Measurements from ENCODE around the gene DCTN2. TPM values are rescaled to one million over a fixed set of nuclear protein-coding genes. Genes with fewer than 3 reads are reported as not detected.
"Not testable (repeated sequence)": the region's sequence is repeated elsewhere in the genome, so short reads cannot be mapped to it uniquely, and the experiment has no call there.

DCTN2 gene
- total and polyA plus RNA-seq, 11 donors = 62.3 to 228 (median 109) TPM

DNA sequence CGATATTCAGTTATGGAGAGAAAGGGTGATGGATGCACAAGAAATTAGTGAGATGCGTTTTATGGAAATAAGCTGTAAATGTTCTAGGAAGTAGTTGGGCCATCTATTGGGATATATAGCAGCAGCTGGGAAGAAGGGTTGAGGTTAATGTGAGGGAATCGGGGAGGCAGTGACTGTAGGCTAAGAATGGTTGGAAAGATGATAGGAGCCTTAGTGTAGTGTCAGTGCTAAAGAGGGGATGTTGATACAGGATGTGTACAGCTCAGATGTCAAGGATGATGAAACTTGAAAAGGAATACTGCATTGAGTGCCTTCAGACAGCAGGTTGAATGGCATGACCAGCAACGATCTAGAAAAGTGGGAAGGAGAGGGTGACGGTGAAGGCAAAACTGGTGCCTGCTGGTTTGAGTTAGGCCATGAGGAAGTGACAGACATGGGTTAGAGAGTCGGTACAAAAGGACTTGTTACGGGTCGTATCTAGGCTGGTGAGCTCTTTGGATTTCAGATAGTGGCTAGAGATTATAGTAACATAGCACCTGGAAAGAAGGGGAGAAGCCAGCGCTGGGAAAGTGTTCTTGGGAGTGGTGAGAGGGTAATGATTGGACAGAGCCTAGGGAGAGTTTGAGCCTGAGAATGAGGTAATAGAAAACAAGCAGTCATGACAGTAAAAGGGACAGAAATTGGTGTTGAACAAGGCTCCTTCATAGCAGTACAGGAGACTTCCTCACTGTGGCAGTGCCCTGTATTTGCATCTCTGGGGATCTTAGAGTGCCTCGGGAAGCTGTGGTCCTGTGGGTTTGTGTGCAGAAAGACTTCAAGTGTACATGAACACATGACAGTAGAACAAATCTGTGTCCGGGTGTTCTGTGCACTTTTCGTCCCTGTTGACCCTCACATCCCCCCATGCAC is 49.5 kb downstream of the DCTN2 start:
- TF ChIP-seq, protein P1, sequence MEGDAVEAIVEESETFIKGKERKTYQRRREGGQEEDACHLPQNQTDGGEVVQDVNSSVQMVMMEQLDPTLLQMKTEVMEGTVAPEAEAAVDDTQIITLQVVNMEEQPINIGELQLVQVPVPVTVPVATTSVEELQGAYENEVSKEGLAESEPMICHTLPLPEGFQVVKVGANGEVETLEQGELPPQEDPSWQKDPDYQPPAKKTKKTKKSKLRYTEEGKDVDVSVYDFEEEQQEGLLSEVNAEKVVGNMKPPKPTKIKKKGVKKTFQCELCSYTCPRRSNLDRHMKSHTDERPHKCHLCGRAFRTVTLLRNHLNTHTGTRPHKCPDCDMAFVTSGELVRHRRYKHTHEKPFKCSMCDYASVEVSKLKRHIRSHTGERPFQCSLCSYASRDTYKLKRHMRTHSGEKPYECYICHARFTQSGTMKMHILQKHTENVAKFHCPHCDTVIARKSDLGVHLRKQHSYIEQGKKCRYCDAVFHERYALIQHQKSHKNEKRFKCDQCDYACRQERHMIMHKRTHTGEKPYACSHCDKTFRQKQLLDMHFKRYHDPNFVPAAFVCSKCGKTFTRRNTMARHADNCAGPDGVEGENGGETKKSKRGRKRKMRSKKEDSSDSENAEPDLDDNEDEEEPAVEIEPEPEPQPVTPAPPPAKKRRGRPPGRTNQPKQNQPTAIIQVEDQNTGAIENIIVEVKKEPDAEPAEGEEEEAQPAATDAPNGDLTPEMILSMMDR (IDR thresholded peaks at IDR 0.05) = no peak
- no peak for TF ChIP-seq POLR2A (IDR thresholded peaks at IDR 0.05)
- intact Hi-C loops (cut with DNase I) = no loop called here
- H3K27ac ChIP-seq = no peak overlapping the region
- no peaks in the 10 kb centered on the region for H3K9me3 ChIP-seq
- 92 to 94% (median 93%) methylated on average over 12 of the region's 12 CpGs for WGBS, 4 donors
- ATAC-seq (no peak), DNase-seq (no peak)
- peaks cover 0 to 81% (median 72%) of the 10 kb centered on the region in 9 donors for H3K36me3 ChIP-seq
- no peak overlapping the region for H3K4me3 ChIP-seq
- no peaks in the 10 kb centered on the region for H3K4me1 ChIP-seq
- H3K27me3 ChIP-seq = no peaks in the 10 kb centered on the region

DNA sequence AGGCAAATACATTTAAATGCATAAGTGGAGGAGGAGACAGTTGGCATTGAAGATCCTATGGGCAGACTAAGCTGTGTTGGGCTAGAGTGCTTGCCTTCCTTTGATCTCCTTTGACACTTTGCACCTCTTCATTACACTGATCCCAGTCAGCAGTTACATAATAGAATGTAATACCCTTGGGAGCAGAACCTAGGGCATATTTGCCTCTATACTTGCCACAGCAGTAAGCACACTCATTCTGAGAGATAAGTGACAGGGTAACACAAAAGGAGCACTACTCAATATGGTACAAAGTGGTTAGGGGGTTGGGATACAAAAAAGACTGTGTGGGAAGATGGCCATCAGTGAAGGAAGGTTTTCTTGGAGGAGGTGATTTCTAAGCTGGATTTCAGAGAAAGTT is 50.2 kb downstream of the DCTN2 start:
- no peaks in the 10 kb centered on the region for H3K9me3 ChIP-seq
- H3K36me3 ChIP-seq = peaks cover 0 to 80% (median 72%) of the 10 kb centered on the region in 9 donors
- H3K4me1 ChIP-seq = no peaks in the 10 kb centered on the region
- no peak overlapping the region for H3K4me3 ChIP-seq
- TF ChIP-seq, protein P1 (IDR thresholded peaks at IDR 0.05) = no peak
- no peak for TF ChIP-seq POLR2A (IDR thresholded peaks at IDR 0.05)
- ATAC-seq (no peak), DNase-seq (no peak)
- intact Hi-C loops (cut with DNase I) = no loop called here
- H3K27ac ChIP-seq = no peak overlapping the region
- no peaks in the 10 kb centered on the region for H3K27me3 ChIP-seq

DNA sequence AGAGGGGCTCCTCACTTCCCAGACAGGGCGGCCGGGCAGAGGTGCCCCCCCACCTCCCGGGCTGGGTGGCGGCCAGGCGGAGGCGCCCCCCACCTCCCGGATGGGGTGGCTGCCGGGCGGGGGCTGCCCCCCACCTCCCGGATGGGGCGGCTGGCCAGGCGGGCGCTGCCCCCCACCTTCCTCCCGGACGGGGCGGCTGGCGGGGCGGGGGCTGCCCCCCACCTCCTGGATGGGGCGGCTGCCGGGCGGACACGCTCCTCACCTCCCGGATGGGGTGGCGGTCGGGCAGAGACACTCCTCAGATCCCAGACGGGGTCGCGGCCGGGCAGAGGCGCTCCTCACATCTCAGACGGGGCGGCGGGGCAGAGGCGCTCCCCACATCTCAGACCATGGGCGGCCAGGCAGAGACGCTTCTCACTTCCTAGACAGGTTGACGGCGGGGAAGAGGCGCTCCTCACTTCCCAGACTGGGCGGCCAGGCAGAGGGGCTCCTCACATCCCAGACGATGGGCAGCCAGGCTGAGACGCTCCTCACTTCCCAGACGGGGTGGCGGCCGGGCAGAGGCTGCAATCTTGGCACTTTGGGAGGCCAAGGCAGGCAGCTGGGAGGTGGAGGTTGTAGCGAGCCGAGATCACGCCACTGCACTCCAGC is 51.8 kb downstream of the DCTN2 start:
- DNase-seq; H3K4me1 ChIP-seq; H3K9me3 ChIP-seq; H3K27me3 ChIP-seq; intact Hi-C loops (cut with DNase I); H3K4me3 ChIP-seq; ATAC-seq; H3K27ac ChIP-seq: not testable (repeated sequence)
- WGBS, 4 donors = 94 to 98% (median 97%) methylated on average over 15 to 46 of the region's 48 CpGs
- H3K36me3 ChIP-seq = peaks cover 0 to 80% (median 72%) of the 10 kb centered on the region in 9 donors

DNA sequence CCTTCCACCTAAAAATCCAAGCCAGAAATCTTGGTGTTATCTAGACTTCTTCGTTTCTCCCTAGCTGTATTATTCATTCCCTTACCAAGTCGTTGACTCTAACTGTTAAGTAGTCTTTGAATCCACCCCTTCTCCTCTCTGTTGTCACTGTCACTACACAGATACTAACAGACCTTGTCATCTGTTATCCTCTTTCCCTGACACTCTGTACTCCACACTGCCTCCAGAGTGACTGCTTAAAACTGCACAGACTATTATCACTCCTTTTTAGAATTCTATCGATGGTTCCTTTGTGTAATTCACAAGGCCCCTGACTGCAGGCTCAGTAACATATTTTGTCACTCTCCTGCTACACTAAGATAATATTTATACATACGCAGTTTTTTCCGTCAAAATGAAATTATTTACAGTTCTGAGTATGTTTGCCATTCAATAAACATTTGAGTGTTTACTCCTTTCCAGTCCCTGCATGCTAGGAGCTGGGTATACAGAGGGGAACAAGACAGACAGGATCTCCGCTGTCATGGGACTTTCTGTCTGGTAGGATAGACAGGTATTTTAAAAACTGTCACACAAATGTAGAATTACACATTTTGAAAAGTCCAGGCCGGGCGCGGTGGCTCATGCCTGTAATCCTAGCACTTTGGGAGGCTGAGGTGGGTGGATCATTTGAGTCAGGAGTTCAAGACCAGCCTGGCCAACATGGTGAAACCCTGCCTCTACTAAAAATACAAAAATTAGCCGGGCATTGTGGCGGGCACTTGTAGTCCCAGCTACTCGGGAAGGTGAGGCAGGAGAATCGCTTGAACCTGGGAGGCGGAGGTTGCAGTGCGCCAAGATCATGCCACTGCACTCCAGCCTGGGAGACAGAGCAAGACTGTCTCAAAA is 55.4 kb downstream of the DCTN2 start:
- intact Hi-C loops (cut with DNase I) = no loop called here
- TF ChIP-seq, protein P1 (IDR thresholded peaks at IDR 0.05) = no peak
- no peak for TF ChIP-seq POLR2A (IDR thresholded peaks at IDR 0.05)
- Histone ChIP-seq H3K4me3 (no peak overlapping the region), H3K4me1 (peaks cover 6 to 20% (median 10%) of the 10 kb centered on the region in 12 donors), H3K27ac (no peak overlapping the region), H3K27me3 (no peaks in the 10 kb centered on the region), H3K9me3 (no peaks in the 10 kb centered on the region), H3K36me3 (peaks cover 0 to 57% (median 51%) of the 10 kb centered on the region in 9 donors)
- DNase-seq (no peak), ATAC-seq (no peak)
- 88 to 90% (median 89%) methylated on average over 15 of the region's 15 CpGs for whole genome bisulfite sequencing, 4 donors

Measured in heart left ventricle (tissue), 16 donors.